Measurements from ENCODE around the gene HOXB9.

Gene HOXB9

GRCh38 chr17:48610282-48611211, 15.6 kb downstream of the HOXB9 start, which contains the start of gene HOXB7:
TSS of gene HOXB7 (minus strand) at chr17:48611017. CDS start at chr17:48610918, 99 bp downstream.
- peak; percentile 31 for DNase-seq

- DNase-seq: no peak
Measured at GRCh38 chr17:48609759-48610281, 16.3 kb downstream of the HOXB9 start.

GRCh38 chr17:48609033-48609432, 17.1 kb downstream of the HOXB9 start:
- DNase-seq: no peak

- DNase-seq: no peak
Measured at GRCh38 chr17:48608494-48608834, 17.7 kb downstream of the HOXB9 start.

GRCh38 chr17:48606892-48607614, 19.1 kb downstream of the HOXB9 start:
- DNase-seq: no peak

- DNase-seq: no peak
Measured at GRCh38 chr17:48605991-48606891, 19.9 kb downstream of the HOXB9 start.

- no peak for DNase-seq
Measured at GRCh38 chr17:48605409-48605919, 20.7 kb downstream of the HOXB9 start.

GRCh38 chr17:48604770-48605329, 21.3 kb downstream of the HOXB9 start, which contains the start of gene HOXB6:
TSS of gene HOXB6 (minus strand) at chr17:48604986. CDS start at chr17:48598150, 6,836 bp downstream.
- no peak for DNase-seq

- DNase-seq: no peak
Measured at GRCh38 chr17:48603959-48604769, 22.0 kb downstream of the HOXB9 start.

GRCh38 chr17:48601539-48602425, 24.4 kb downstream of the HOXB9 start:
- DNase-seq: no peak

- no peak for DNase-seq
Measured at GRCh38 chr17:48601207-48601538, 25.0 kb downstream of the HOXB9 start.

GRCh38 chr17:48600244-48601098, 25.7 kb downstream of the HOXB9 start:
- no peak for DNase-seq

- no peak for DNase-seq
Measured at GRCh38 chr17:48599354-48599753, 26.8 kb downstream of the HOXB9 start.

- no peak for DNase-seq
Measured at GRCh38 chr17:48598736-48599135, 27.4 kb downstream of the HOXB9 start.

GRCh38 chr17:48597778-48598631, 28.2 kb downstream of the HOXB9 start:
- no peak for DNase-seq

- DNase-seq: no peak
Measured at GRCh38 chr17:48597528-48597777, 28.7 kb downstream of the HOXB9 start.

GRCh38 chr17:48596735-48597527, 29.2 kb downstream of the HOXB9 start:
- DNase-seq: no peak
